Superior temporal gyrus (tissue), 1 donor: ENCODE measurements around the gene MATR3.
"Not testable (repeated sequence)": the region's sequence is repeated elsewhere in the genome, so short reads cannot be mapped to it uniquely, and the experiment has no call there.

Source experiments
- DNase-seq: peaks from one replicate; pipeline ENCODE4 v3.0.0-alpha.2; 2016; ENCODE audit errors: extremely low spot score

Gene MATR3

DNA sequence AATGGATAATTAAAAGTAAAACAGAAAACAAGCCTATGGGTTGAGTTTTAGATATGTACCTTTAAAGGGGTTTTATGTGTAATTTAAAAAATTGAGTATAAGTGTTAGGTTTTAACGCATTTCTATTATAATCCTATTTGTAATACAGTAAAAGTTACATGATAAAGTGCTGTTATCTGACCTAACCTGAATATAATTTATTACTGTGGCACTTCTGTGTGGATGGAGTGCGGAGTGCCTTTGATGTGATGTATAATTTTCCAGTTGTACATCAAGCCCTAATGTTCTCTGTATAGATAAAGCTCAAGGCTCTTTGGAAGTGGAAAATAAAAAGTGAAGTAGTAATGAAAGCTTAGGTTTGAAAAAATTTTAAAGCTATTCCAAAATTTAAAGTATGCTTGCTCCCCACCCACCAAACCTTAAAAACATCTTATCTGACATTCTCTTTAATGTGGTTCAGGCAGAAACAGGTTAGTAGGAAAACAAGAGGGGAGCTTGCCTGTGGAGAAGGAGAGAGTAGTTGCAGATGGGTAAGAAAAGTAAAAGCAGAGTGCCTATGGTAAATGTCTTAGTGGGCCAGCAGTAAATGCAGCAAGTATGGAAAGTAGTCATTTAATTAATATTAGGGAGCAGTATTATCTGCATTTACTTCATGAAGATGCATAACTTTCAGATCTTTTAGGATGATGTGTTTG is 4.0 kb downstream of the MATR3 start:
- no peak for DNase-seq

GRCh38 chr5:139298242-139298641 is 4.7 kb downstream of the MATR3 start:
- no peak for DNase-seq

GRCh38 chr5:139299486-139299885 is 5.9 kb downstream of the MATR3 start:
- no peak for DNase-seq

GRCh38 chr5:139301808-139302499 is 8.4 kb downstream of the MATR3 start:
- DNase-seq, result no peak

DNA sequence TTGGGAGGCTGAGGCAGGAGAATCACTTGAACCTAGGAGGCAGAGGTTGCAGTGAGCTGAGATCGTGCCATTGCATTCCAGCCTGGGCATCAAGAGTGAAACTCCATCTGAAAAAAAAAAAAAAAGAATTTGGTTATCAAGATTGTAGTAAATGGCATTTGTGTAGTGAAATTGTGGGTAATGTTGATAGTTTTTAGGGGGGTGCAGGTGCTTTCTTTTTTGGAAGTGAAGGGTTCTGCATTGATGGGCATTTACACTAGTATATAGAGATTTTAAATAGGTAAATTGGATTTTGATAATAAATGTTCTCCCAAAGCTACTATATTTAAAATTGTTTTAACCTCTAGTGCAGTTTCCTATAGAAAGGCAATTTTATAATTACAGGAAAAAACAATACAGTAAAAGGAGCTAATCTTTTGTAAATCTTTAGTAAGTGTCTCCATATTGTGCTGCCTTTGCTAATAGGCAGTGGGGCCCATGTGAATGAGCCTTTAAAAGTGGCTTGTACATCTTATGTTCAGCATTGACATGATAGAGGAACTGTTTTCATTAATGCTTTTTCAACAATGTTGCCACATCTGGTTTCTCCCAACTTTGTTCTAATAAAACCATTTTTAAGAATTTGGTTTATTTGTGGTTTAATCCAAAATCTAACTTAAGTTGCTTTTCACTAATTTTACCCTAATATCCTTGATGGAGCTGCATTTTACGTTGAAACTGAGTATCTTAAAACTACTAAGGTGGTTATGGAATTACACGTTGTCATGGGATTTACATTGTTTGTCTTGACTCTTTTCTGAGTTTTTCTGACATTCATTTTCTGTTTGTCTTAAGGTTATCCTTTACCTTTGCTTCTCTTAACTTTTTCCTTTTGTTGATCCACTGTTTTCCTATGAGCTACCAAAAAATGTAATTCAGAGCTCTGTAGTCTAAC is 11.1 kb downstream of the MATR3 start:
- no peak for DNase-seq

DNA sequence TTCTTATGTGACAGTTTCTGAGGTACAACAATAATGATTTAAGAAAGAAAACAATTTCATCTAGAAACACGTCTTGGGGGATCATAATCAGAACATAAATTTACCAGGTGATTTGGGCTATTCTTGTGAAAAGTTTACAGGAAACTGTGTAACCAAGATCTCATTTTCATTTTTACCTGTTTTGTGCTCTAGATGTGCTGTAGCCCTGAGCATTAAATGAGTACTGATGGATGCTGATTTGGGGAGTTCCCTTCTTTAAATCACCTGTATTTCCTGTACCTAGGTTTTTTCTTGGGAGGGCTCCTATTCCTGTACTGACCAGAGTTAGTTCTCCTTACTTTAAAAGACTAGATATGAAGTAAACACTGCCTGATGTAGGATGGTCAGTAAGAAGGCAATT is 12.7 kb downstream of the MATR3 start:
- no peak for DNase-seq

DNA sequence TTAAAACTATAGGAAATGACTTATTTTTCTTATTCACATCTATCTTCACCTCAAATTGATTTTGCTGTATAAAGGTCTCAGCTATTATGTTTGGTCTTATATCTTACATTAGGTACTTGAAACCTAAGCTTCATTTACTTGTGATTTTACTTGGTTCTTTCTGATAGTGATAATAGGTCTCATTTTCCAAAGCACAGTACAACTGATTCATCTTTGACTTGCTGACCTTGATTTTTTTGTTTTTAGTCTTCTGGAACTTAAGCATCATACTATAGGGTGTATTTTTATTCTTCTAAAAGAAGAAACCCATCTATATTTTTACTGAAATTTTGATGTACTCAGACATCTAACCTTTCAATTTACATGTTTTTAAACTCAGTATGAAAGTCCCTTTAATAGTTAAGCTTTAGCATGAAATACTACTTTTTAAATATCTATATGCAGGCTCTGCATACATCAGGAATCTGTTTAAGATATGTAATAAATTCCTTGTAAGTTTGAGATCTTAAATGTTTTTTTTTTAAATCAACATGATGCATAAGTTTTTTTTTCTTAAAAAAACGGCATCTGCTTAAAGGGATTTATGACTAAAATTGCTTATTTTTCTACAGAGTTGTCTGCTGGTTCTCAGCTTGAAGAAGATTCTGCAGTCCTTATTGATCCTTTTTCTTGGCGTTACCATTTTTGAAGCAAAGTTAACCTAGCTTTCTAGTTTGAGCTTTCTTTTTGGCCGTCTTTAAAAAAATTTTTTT is 13.3 kb downstream of the MATR3 start:
- DNase-seq, result no peak

GRCh38 chr5:139308797-139309196 is 15.3 kb downstream of the MATR3 start:
- no peak for DNase-seq

GRCh38 chr5:139310715-139311186 is 17.2 kb downstream of the MATR3 start:
- not testable (repeated sequence) for DNase-seq

DNA sequence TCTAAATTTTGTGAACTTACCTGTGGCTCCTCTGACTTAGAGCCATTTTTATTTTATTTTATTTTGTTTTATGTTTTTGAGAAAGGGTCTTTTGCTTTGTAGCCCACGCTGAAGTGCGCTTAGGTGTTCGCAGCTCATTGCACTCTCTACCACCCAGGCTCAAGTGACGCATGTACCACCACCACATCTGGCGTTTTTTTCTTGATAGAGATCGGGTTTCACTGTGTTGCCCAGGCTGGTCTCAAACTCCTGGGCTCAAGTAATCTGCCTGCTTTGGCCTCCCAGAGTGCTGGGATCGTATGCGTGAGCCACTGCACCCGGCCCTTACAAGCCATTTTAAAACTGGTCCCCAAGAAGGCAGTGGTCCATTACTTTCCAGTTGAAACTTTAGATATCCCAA is 18.5 kb downstream of the MATR3 start:
- no peak for DNase-seq

- no peak for DNase-seq
Measured at GRCh38 chr5:139314276-139314675, 20.7 kb downstream of the MATR3 start.

- peak; percentile 49 for DNase-seq
Measured at GRCh38 chr5:139315056-139315615, 21.6 kb downstream of the MATR3 start.

DNA sequence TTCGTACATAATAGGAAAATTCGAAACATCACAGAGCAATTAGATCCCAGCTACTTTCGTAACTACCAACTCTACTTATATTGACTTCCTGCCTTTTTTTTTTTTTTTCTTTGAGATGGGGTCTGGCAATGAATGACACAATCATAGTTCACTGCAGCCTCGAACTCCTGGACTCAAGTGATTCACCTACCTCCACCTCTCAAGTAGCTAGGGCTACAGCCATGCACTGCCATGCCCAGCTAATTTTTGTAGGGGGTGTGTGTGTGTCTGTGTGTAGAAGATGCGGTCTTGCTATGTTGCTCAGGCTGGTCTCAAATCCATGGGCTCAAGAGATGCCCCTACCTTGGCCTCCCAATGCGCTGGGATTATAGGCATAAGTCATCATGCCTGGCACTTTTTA is 42.3 kb downstream of the MATR3 start:
- no peak for DNase-seq

- DNase-seq, result no peak
Measured at GRCh38 chr5:139340051-139340450, 46.5 kb downstream of the MATR3 start.

- DNase-seq, result no peak
Measured at GRCh38 chr5:139341187-139341688, 47.7 kb downstream of the MATR3 start.

DNA sequence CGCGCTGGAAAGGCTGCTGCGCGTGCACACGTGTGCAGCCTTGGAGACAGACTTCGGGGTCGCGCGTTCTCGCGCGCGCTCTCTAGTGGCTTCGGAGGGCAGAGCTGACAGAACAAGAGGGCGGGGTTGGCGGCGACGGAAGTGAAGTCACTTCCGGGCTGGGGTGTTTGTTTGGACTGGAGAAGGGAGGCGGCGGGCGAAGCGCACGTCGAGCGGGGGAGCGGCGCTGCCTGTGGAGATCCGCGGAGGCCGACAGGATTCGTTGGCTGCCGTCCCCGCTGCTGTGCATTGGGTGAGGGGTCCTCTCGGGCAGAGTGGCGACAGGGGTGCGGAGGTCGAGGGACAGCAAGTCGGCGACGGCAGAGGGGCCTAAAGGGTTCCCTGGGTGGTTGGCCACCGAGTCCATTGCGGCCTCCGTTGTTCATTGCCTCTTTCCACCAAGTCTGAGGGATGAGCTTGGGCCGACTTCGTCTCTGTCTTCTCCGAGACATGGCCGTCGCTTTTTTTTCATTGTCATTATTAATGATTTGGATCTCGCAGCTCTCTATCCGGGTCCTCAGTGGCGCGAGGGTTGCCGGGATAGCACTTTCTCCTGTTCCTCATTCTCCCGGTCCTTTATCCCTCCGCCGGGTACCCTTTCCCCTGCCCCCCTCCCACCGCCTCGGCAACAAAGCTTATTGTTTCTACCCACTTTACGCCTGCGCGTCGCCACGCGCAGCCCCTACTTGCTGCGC is 48.3 kb downstream of the MATR3 start, which contains the start of gene PAIP2:
TSS of gene PAIP2 (plus strand) at position 166 of the 734 bp plus-strand sequence. CDS start 21,931 bp downstream, outside the sequence.
- DNase-seq, result peak; percentile 98

- no peak for DNase-seq
Measured at GRCh38 chr5:139342423-139342723, 48.8 kb downstream of the MATR3 start.

DNA sequence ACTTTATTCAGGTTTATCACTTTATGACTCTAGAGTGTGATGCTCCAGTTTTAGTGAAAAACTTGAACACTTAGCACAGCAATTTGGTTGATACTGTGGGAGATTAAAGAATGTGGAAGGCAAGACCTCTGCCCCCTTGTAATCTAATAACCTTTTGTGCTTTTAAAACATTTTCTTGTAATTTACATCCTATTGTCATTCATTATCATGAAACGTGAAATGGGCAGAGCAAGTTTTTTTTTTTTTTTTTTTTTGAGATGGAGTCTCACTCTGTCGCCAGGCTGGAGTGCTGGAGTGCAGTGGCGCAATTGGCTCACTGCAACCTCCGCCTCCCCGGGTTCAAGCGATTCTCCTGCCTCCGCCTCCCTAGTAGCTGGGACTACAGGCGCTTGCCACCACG is 49.9 kb downstream of the MATR3 start:
- DNase-seq, result no peak

DNA sequence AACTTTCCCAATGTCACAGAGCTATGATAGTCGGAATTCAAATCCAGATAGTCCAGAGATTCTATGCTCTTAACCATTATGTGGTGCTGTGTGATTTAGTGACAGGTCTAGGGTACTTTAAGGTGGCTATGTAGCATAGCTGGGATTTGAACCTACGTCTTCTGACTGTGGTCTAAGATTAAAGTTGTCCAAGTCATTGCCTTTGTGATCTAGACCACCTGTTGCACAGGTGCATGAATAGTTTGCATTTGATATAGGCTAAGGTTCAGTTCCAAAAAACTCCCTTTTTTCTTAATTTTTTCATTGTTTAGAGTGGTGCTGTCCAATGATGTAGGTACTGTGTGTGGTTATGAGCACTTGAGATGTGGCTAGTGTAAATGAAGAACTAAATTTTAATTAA is 50.6 kb downstream of the MATR3 start:
- DNase-seq, result no peak

DNA sequence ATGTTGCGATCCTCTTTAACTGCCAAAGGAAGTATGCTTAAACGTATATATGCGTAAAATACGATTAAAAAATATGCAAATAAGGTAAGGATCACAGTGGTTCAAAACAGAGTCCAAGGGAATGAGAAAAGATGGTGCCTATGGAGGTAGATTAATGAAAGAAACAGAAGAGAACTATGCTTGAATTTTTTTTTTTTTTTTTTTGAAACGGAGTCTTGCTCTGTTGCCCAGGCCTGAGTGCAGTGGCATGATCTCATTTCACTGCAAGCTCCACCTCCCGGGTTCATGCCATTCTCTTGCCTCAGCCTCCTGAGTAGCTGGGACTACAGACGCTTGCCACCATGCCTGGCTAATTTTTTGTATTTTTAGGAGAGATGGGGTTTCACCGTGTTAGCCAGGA is 51.9 kb downstream of the MATR3 start:
- DNase-seq, result not testable (repeated sequence)
